Kidney (tissue), 14 donors: ENCODE data around the gene PRKAR2B. TPM values are rescaled to one million over a fixed set of nuclear protein-coding genes. Genes with fewer than 3 reads are reported as not detected.

Experiments
- DNase-seq, 5 donors: peaks; one replicate each; pipeline ENCODE4 v3.0.0-alpha.2; 2013 to 2020
- FAIRE-seq: peaks from 2 replicates; lab custom pipeline; 2012; peaks lifted over from hg19 to GRCh38; lab: Jason Lieb, UNC
- H3K27ac ChIP-seq, 2 donors: one replicate each; pipeline ENCODE4 v1.7.0; 2013; ENCODE audit warnings: low read depth in 2 of 2, low read length in 2 of 2, inconsistent platforms in 1 of 2
- H3K27me3 ChIP-seq: one replicate; pipeline ENCODE4 v1.7.1; 2013; ENCODE audit warnings: low read length, inconsistent platforms; ENCODE audit not compliant: control insufficient read depth, insufficient read depth
- H3K36me3 ChIP-seq, 3 donors: one replicate each; pipeline versions ENCODE4 v1.7.0 to v1.7.1; 2013; ENCODE audit warnings: low read length in 3 of 3, control low read depth in 1 of 3, inconsistent platforms in 1 of 3; ENCODE audit not compliant: insufficient read depth in 3 of 3, control insufficient read depth in 2 of 3
- H3K4me1 ChIP-seq, 3 donors: one replicate each; pipeline versions ENCODE4 v1.7.0 to v1.7.1; 2013; ENCODE audit warnings: low read length in 3 of 3, inconsistent platforms in 1 of 3, low read depth in 1 of 3; ENCODE audit not compliant: control insufficient read depth in 2 of 3, insufficient read depth in 2 of 3
- H3K4me3 ChIP-seq, 3 donors: one replicate each; pipeline versions ENCODE4 v1.7.0 to v1.8.1; 2013; ENCODE audit warnings: low read length in 3 of 3, control low read depth in 1 of 3, inconsistent platforms in 1 of 3
- H3K9ac ChIP-seq, 3 donors: one replicate each; pipeline versions ENCODE4 v1.7.0 to v1.7.1; 2013; ENCODE audit warnings: low read length in 3 of 3, control low read depth in 1 of 3, inconsistent platforms in 1 of 3
- H3K9me3 ChIP-seq, 3 donors: one replicate each; pipeline versions ENCODE4 v1.7.0 to v1.7.1; 2013; ENCODE audit warnings: low read length in 3 of 3, control low read depth in 1 of 3, inconsistent platforms in 1 of 3; ENCODE audit not compliant: control insufficient read depth in 2 of 3, insufficient read depth in 1 of 3
- CTCF ChIP-seq: IDR thresholded peaks from 3 replicates; pipeline ENCODE4 v1.5.1; 2012; ENCODE audit warnings: mild to moderate bottlenecking, moderate library complexity, borderline replicate concordance; ENCODE audit not compliant: insufficient read depth; ENCODE audit errors: extremely low read depth
- intact Hi-C: fragments of 100-400 bp; cut with DNase I; formaldehyde crosslinking; loops from one replicate; pipeline ENCODE4 v1.11.1; 2022
- polyA plus RNA-seq: library from polyadenylated mRNA; stranded (reverse); fragments of 350-450 nt; fragmentation: Illumina TruSeq; extraction: RNeasy Lipid Tissue Mini Kit (QIAGEN cat#74804); gene quantifications from one replicate; pipeline ENCODE4 v1.2.3, GENCODE V29; 2014; ENCODE audit warnings: low read depth, low replicate concordance; ENCODE audit not compliant: insufficient read depth
- total RNA-seq: library from RNA; stranded (reverse); fragmentation: NEBNext Ultra II Directional; extraction: Animal tissue kit (Norgen Biotek cat#: 25700); gene quantifications from one replicate; pipeline ENCODE4 v1.2.1, GENCODE V29; 2021
- donor health status: control.
- donor health status: control.
- donor health status: control.
- donor health status: control.
- donor health status: control.
- donor health status: DM: yes; HTN: yes; CAD: no.
- donor health status: Normal renal cell carcinoma (clear cell type).

PRKAR2B gene
- total and polyA plus RNA-seq, 2 donors from 2014 or later = 6.9 to 7.3 TPM

- H3K36me3 ChIP-seq = no peaks in the 10 kb centered on the region
- H3K4me3 ChIP-seq = no peak overlapping the region
- DNase-seq = no peak
- no peaks in the 10 kb centered on the region for H3K4me1 ChIP-seq
- no peak overlapping the region for H3K9ac ChIP-seq
- H3K27me3 ChIP-seq = no peaks in the 10 kb centered on the region
- FAIRE-seq = no peak
- no peaks in the 10 kb centered on the region for H3K9me3 ChIP-seq
- intact Hi-C loops = no loop called here
- H3K27ac ChIP-seq = no peak overlapping the region
- TF ChIP-seq CTCF = no peak
Measured at GRCh38 chr7:107079212-107079940, 34.9 kb downstream of the PRKAR2B start.

- intact Hi-C loops = no loop called here
- no peak for TF ChIP-seq CTCF
- H3K27ac ChIP-seq = no peak overlapping the region
Measured at GRCh38 chr7:107080099-107080505, 35.6 kb downstream of the PRKAR2B start.

GRCh38 chr7:107080533-107080932 lies 36.0 kb downstream of the PRKAR2B start:
- DNase-seq (no peak), FAIRE-seq (no peak)
- H3K4me3 ChIP-seq = no peak overlapping the region
- no peaks in the 10 kb centered on the region for H3K9me3 ChIP-seq
- intact Hi-C loops = no loop called here
- no peaks in the 10 kb centered on the region for H3K36me3 ChIP-seq
- no peak overlapping the region for H3K9ac ChIP-seq
- no peaks in the 10 kb centered on the region for H3K4me1 ChIP-seq
- no peak overlapping the region for H3K27ac ChIP-seq
- TF ChIP-seq CTCF = no peak
- H3K27me3 ChIP-seq = no peaks in the 10 kb centered on the region

More at GRCh38 chr7:107080099-107080505, 35.6 kb downstream of the PRKAR2B start:
- H3K4me3 ChIP-seq = no peak overlapping the region
- H3K9ac ChIP-seq = no peak overlapping the region
- H3K27me3 ChIP-seq = no peaks in the 10 kb centered on the region
- H3K4me1 ChIP-seq = no peaks in the 10 kb centered on the region
- FAIRE-seq (no peak), DNase-seq (no peak)
- H3K9me3 ChIP-seq = no peaks in the 10 kb centered on the region
- no peaks in the 10 kb centered on the region for H3K36me3 ChIP-seq
